HepG2 (cell line): ENCODE results near the gene ARHGAP32. TPM values are rescaled to one million over a fixed set of nuclear protein-coding genes. Genes with fewer than 3 reads are reported as not detected.

Experiments used
- CREB1 ChIP-seq, 2 experiments: fragments of 450-650 bp in 1 of 2; IDR thresholded peaks; 2 replicates each; pipeline ENCODE4 v1.6.1; 2016 to 2017; ENCODE audit warnings: control low read depth in 1 of 2, mild to moderate bottlenecking in 1 of 2, missing compliant biosample characterization in 1 of 2, missing genetic modification characterization in 1 of 2
- FOXO1 ChIP-seq: sonication (generic); formaldehyde crosslinking; IDR thresholded peaks from 2 replicates; pipeline ENCODE4 v1.4.0; 2020; ENCODE audit warnings: missing genetic modification reagents
- GABPB1 ChIP-seq: IDR thresholded peaks from 2 replicates; pipeline ENCODE4 v1.6.1; 2016; ENCODE audit warnings: mild to moderate bottlenecking, missing genetic modification reagents, moderate library complexity, missing compliant biosample characterization
- HHEX ChIP-seq: IDR thresholded peaks from 2 replicates; pipeline ENCODE4 v1.6.1; 2016; ENCODE audit warnings: control low read depth
- NR2F2 ChIP-seq: IDR thresholded peaks from 2 replicates; pipeline ENCODE4 v1.6.1; 2012; ENCODE audit warnings: low read depth, inconsistent platforms, borderline replicate concordance
- TBX3 ChIP-seq: fragments of 450-650 bp; IDR thresholded peaks from 2 replicates; pipeline ENCODE4 v1.6.1; 2017; ENCODE audit warnings: antibody characterized with exemption, mild to moderate bottlenecking, inconsistent platforms, borderline replicate concordance
- ZFAT ChIP-seq: sonication (generic); formaldehyde crosslinking; conservative IDR thresholded peaks from 2 replicates; pipeline ENCODE4 v1.8.1; 2023; ENCODE audit warnings: missing genetic modification reagents, inconsistent platforms
- polyA plus RNA-seq, 8 experiments: library from polyadenylated mRNA; depleted of rRNA in 3 of 8; stranded (reverse) in 7 of 8; unstranded in 1 of 8; fragments of >200 nt; fragmentation: Illumina TruSeq in 4 of 8; extraction: Trizol in 4 of 8; gene quantifications; 2 replicates each; pipeline versions ENCODE4 v1.2.1 to v1.2.3, GENCODE V29; 2011 to 2016; ENCODE audit warnings: low read depth in 4 of 8, missing spikeins in 1 of 8, mixed read lengths in 1 of 8; ENCODE audit not compliant: insufficient read depth in 1 of 8
- total RNA-seq, 5 experiments: library from RNA; depleted of rRNA; stranded (reverse); fragments of >200 nt; fragmentation: Illumina TruSeq; extraction: Trizol; gene quantifications; 2 replicates each; pipeline ENCODE4 v1.2.3, GENCODE V29; 2016; ENCODE audit warnings: low read depth in 1 of 5
- TF ChIP-seq, protein P1 (sequence below): sonication (generic); formaldehyde crosslinking; IDR thresholded peaks from 2 replicates; pipeline ENCODE4 v1.4.0; 2020; ENCODE audit warnings: mild to moderate bottlenecking, missing genetic modification reagents
- TF ChIP-seq, protein P2 (sequence below): IDR thresholded peaks from 2 replicates; pipeline ENCODE4 v1.6.1; 2018; ENCODE audit warnings: missing genetic modification reagents
- TF ChIP-seq, protein P3 (sequence below), 2 experiments: sonication (generic) in 1 of 2; formaldehyde crosslinking in 1 of 2; IDR thresholded peaks; 2 replicates each; pipeline versions ENCODE4 v1.4.0 to v1.6.1; 2016 to 2020; ENCODE audit warnings: borderline replicate concordance in 1 of 2, low read depth in 1 of 2, mild to moderate bottlenecking in 1 of 2, missing genetic modification reagents in 1 of 2
- TF ChIP-seq, protein P4 (sequence below): sonication (generic); formaldehyde crosslinking; IDR thresholded peaks from 2 replicates; pipeline ENCODE4 v1.5.0; 2020; ENCODE audit warnings: mild to moderate bottlenecking, missing genetic modification reagents
- TF ChIP-seq, protein P5 (sequence below): sonication (generic); formaldehyde crosslinking; conservative IDR thresholded peaks from 2 replicates; pipeline ENCODE4 v1.4.0; 2020; ENCODE audit warnings: missing genetic modification reagents
- TF ChIP-seq, protein P6 (sequence below): IDR thresholded peaks from 2 replicates; pipeline ENCODE4 v1.6.1; 2016; ENCODE audit warnings: missing compliant biosample characterization, missing genetic modification reagents, borderline replicate concordance

Gene ARHGAP32
- total and polyA plus RNA-seq, 2 of the 13 experiments (the other 11 are each of a cell fraction or from before 2014, with no cell fraction given): 6.3 to 8.2 TPM

DNA sequence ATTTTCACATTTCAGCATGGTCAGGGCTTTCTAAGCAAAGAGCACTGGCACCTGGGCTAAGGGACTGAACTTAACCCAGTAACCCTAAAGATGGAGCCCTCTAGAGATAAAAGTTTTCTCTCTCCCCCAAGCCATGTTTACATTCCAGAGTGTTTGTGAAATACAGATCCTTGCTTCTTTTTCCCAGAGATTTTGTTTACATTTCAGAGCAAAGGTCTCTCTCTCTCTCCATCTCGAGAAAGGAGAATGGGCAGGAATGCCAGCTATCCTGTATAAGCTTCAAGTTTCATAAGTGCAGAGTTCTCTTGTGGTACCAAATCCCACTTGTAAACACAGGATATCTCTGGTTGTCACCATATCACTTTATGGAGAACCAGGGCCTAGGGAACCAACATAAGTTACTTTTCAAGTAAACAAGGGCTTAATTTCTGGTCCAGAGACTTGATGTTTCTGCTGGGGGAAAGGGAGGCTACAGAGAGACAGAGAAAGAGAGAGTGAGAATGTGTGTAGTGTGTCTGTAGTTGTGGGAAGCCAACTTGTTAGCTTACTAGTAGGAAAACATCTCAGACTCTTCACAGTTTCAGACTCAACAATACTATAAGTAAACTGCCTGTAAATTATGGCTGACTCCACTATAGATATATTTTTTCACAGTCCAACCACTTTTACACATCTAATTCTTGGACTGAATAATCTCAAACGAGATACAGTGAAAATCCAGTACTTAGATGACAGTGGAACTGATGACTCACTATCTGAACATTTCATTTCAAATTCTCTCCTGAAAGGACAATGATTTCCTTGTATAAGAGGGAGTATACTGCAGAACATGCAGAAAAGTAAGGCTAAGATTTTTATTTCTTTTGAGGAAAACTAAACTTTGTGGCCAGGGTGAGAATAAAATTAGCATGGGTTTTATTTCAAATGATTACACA, 76.2 kb downstream of the ARHGAP32 start (continued):
- no peak for TF ChIP-seq ZFAT (CRISPR knock-in tag)
- TF ChIP-seq, protein P1, sequence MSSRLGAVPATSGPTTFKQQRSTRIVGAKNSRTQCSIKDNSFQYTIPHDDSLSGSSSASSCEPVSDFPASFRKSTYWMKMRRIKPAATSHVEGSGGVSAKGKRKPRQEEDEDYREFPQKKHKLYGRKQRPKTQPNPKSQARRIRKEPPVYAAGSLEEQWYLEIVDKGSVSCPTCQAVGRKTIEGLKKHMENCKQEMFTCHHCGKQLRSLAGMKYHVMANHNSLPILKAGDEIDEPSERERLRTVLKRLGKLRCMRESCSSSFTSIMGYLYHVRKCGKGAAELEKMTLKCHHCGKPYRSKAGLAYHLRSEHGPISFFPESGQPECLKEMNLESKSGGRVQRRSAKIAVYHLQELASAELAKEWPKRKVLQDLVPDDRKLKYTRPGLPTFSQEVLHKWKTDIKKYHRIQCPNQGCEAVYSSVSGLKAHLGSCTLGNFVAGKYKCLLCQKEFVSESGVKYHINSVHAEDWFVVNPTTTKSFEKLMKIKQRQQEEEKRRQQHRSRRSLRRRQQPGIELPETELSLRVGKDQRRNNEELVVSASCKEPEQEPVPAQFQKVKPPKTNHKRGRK (CRISPR knock-in tag): no peak
- TF ChIP-seq FOXO1 (CRISPR knock-in tag): peak; percentile 56
- no peak for TF ChIP-seq GABPB1
- TF ChIP-seq, protein P2, sequence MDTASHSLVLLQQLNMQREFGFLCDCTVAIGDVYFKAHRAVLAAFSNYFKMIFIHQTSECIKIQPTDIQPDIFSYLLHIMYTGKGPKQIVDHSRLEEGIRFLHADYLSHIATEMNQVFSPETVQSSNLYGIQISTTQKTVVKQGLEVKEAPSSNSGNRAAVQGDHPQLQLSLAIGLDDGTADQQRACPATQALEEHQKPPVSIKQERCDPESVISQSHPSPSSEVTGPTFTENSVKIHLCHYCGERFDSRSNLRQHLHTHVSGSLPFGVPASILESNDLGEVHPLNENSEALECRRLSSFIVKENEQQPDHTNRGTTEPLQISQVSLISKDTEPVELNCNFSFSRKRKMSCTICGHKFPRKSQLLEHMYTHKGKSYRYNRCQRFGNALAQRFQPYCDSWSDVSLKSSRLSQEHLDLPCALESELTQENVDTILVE (CRISPR knock-in tag): no peak; the same call in 1 of the 2 replicates
- TF ChIP-seq TBX3: no peak
- TF ChIP-seq, protein P3, sequence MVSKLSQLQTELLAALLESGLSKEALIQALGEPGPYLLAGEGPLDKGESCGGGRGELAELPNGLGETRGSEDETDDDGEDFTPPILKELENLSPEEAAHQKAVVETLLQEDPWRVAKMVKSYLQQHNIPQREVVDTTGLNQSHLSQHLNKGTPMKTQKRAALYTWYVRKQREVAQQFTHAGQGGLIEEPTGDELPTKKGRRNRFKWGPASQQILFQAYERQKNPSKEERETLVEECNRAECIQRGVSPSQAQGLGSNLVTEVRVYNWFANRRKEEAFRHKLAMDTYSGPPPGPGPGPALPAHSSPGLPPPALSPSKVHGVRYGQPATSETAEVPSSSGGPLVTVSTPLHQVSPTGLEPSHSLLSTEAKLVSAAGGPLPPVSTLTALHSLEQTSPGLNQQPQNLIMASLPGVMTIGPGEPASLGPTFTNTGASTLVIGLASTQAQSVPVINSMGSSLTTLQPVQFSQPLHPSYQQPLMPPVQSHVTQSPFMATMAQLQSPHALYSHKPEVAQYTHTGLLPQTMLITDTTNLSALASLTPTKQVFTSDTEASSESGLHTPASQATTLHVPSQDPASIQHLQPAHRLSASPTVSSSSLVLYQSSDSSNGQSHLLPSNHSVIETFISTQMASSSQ (IDR thresholded peaks at IDR 0.05; ENCODE audit: low read depth): peak; percentile 30; the same call in 1 of the 2 replicates
- TF ChIP-seq, protein P3 (CRISPR knock-in tag; IDR thresholded peaks at IDR 0.05; ENCODE audit: borderline replicate concordance): peak; percentile 57; the same call in 1 of the 2 replicates
- TF ChIP-seq, protein P4, sequence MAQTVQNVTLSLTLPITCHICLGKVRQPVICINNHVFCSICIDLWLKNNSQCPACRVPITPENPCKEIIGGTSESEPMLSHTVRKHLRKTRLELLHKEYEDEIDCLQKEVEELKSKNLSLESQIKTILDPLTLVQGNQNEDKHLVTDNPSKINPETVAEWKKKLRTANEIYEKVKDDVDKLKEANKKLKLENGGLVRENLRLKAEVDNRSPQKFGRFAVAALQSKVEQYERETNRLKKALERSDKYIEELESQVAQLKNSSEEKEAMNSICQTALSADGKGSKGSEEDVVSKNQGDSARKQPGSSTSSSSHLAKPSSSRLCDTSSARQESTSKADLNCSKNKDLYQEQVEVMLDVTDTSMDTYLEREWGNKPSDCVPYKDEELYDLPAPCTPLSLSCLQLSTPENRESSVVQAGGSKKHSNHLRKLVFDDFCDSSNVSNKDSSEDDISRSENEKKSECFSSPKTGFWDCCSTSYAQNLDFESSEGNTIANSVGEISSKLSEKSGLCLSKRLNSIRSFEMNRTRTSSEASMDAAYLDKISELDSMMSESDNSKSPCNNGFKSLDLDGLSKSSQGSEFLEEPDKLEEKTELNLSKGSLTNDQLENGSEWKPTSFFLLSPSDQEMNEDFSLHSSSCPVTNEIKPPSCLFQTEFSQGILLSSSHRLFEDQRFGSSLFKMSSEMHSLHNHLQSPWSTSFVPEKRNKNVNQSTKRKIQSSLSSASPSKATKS (CRISPR knock-in tag): no peak
- no peak for TF ChIP-seq HHEX (CRISPR knock-in tag)
- TF ChIP-seq NR2F2: peak; percentile 60; the same call in 1 of the 2 replicates
- no peak for TF ChIP-seq CREB1 (IDR thresholded peaks at IDR 0.05)
- TF ChIP-seq CREB1 (CRISPR knock-in tag; IDR thresholded peaks at IDR 0.05): peak; percentile 59
- TF ChIP-seq, protein P5, sequence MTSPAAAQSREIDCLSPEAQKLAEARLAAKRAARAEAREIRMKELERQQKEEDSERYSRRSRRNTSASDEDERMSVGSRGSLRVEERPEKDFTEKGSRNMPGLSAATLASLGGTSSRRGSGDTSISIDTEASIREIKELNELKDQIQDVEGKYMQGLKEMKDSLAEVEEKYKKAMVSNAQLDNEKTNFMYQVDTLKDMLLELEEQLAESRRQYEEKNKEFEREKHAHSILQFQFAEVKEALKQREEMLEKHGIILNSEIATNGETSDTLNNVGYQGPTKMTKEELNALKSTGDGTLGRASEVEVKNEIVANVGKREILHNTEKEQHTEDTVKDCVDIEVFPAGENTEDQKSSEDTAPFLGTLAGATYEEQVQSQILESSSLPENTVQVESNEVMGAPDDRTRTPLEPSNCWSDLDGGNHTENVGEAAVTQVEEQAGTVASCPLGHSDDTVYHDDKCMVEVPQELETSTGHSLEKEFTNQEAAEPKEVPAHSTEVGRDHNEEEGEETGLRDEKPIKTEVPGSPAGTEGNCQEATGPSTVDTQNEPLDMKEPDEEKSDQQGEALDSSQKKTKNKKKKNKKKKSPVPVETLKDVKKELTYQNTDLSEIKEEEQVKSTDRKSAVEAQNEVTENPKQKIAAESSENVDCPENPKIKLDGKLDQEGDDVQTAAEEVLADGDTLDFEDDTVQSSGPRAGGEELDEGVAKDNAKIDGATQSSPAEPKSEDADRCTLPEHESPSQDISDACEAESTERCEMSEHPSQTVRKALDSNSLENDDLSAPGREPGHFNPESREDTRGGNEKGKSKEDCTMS (CRISPR knock-in tag): no peak
- TF ChIP-seq, protein P6, sequence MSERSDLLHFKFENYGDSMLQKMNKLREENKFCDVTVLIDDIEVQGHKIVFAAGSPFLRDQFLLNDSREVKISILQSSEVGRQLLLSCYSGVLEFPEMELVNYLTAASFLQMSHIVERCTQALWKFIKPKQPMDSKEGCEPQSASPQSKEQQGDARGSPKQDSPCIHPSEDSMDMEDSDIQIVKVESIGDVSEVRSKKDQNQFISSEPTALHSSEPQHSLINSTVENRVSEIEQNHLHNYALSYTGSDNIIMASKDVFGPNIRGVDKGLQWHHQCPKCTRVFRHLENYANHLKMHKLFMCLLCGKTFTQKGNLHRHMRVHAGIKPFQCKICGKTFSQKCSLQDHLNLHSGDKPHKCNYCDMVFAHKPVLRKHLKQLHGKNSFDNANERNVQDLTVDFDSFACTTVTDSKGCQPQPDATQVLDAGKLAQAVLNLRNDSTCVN (CRISPR knock-in tag): no peak; the same call in 1 of the 2 replicates
